HL-60 (cell line): ENCODE measurements around the gene ZDHHC21.

Experiments
- CTCF ChIP-seq: IDR thresholded peaks from one replicate; pipeline ENCODE4 v1.5.1; 2011; ENCODE audit warnings: low read length, control low read depth, inconsistent platforms; ENCODE audit not compliant: insufficient read depth
- GABPA ChIP-seq: IDR thresholded peaks from 2 replicates; pipeline ENCODE4 v1.6.1; 2012; ENCODE audit warnings: low read depth
- POLR2AphosphoS5 ChIP-seq: IDR thresholded peaks from 2 replicates; pipeline ENCODE4 v1.6.1; 2012; ENCODE audit warnings: low read depth
- SPI1 ChIP-seq: IDR thresholded peaks from 2 replicates; pipeline ENCODE4 v1.6.1; 2012; ENCODE audit warnings: low read depth, mild to moderate bottlenecking, borderline replicate concordance

GRCh38 chr9:14584571-14584970 is 108.7 kb downstream of the ZDHHC21 start:
- TF ChIP-seq CTCF (no peak), POLR2AphosphoS5 (no peak), GABPA (no peak), SPI1 (no peak)
